GM10266 (cell line): Measurements from ENCODE around the gene KCNE3.

ENCODE experiments used
- DNase-seq: peaks from one replicate; pipeline ENCODE4 v3.0.0; 2012; ENCODE audit errors: extremely low spot score
- TF ChIP-seq, protein P1 (sequence below): IDR thresholded peaks from 2 replicates; pipeline ENCODE4 v1.5.1; 2012; ENCODE audit warnings: mild to moderate bottlenecking, low read depth; ENCODE audit not compliant: control insufficient read depth, insufficient read depth; ENCODE audit errors: missing control alignments

The KCNE3 gene

DNA sequence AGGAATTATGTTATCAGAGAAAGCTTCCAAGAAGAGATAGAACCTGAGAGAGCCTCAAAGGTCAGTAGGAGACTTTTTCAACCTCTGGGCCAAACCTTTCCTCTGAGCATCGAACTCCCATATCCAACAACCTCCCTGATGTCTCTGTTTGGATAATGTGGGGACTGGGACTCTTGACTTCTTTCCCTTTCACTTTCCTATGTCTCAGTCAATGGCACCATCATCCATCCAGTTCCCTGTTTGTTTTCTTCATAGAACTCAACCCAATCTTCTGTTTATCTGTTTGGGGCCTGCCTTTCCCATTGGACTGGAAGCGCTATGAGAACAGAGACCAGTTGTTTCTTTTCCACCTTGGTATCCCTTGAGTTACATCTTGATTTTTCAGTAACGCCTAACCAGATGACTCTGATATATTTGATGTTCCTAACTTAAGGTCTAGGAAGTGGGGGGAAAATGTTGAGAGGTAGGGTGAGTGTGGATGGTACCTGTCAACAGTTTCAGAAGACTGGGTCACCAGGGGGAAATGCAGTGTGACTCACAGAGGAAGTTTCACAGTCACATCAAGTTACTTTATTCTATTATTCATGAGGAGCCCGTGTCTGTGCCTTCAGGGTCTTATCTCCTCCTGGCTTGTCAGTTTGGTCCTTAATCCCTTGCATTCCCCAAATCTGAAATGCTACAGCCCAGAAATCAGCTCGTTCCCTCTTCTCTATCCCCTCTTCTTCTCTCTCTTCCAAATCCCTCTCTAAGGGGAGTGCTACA, 4.5 kb upstream of the KCNE3 start:
- DNase-seq = no peak
- TF ChIP-seq, protein P1, sequence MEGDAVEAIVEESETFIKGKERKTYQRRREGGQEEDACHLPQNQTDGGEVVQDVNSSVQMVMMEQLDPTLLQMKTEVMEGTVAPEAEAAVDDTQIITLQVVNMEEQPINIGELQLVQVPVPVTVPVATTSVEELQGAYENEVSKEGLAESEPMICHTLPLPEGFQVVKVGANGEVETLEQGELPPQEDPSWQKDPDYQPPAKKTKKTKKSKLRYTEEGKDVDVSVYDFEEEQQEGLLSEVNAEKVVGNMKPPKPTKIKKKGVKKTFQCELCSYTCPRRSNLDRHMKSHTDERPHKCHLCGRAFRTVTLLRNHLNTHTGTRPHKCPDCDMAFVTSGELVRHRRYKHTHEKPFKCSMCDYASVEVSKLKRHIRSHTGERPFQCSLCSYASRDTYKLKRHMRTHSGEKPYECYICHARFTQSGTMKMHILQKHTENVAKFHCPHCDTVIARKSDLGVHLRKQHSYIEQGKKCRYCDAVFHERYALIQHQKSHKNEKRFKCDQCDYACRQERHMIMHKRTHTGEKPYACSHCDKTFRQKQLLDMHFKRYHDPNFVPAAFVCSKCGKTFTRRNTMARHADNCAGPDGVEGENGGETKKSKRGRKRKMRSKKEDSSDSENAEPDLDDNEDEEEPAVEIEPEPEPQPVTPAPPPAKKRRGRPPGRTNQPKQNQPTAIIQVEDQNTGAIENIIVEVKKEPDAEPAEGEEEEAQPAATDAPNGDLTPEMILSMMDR = no peak

DNA sequence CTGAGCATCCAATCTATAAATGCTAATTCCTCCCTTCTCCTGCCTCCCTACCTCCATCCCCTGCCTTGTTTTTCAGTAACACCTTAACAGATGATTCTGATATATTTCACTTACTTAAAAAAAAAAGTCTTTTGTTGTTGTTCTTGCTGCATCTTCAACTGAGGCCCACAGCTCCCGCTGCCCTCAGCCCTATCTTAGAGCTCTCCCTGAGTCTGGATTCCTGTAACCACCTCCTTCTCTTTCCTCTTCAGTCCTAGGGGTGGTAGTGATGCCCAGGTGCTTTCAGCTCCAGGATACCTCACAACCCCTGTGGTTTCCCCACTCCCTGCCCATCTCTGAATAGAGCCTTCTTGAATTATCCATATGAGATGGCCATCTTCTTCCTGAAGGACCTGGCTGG, 3.7 kb upstream of the KCNE3 start:
- TF ChIP-seq, protein P1 = no peak
- DNase-seq = no peak

DNA sequence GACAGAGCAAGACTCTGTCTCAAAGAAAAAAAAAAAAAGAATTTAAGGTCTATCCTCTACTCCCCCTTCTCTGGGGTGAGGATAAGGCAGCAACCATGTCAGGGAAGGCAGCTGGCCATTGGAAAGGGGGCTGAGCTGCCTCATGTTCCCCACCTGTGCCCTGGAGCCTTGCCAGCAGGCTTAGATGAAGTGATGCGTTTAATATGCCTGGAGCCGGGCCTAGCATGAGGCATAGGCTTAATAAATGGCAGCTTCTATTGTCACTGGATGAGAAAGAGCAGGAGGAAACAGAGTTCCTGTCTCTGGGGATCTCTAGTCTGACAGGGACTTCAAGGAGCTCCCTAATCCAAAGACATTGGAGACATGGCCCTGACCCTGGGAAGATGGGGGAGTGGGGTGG, 3.2 kb upstream of the KCNE3 start:
- TF ChIP-seq, protein P1 = no peak
- DNase-seq = no peak

DNA sequence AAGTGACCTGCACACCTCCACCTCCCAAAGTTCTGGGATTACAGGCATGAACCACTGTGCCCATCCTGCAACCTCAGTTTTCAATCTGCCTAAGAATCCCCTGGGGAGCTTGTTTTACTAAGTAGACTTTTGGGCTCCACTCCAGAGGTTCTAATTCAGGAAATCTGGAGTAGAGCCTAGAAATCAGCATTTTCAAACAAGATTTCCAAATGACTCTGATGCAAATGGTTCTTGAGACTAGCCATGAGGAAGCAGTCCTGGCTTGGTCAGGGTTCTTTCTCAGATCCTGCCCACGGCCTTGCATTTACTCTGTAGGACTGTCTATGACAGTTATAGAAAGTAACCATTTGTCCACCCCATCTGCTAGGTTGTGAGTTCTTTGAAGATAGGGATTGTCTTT, 1.6 kb upstream of the KCNE3 start:
- DNase-seq = no peak
- TF ChIP-seq, protein P1 = no peak

DNA sequence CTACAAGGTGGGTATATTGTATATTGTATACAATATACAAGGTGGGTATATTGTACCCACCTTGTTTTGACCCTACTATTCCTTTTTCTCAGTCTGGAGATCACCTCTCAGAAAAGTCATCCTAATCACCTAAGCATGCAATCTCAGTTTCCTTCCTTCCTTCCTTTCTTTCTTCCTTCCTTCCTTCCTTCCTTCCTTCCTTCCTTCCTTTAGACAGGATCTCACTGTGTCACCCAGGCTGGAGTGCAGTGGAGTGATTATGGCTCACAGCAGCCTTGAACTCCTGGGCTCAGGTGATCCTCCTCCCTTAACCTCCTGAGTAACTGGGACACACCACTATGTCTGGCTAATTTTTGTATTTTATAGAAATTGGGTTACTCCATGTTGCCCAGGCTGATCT, 1.2 kb upstream of the KCNE3 start:
- DNase-seq = no peak
- TF ChIP-seq, protein P1 = no peak

DNA sequence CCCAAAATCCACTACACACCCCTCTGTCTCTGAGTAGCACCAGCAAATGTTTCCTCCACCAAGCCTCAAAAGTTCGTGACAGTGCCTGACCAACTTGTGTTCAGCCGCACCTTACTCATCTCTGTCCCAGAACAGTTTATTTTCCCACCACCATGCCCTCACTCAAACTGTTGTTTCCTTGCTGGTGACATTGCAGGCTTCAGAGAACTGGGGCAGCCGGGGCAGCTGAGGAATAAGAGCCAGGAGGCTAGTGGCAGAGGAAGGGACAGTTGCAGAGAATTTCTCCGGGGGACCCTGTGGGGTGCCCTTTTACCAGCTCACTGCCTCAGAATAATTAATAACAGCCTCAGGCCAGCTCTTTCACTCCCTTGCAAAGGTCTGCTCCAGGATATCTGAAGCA, 709 bp upstream of the KCNE3 start:
- DNase-seq = no peak
- TF ChIP-seq, protein P1 = no peak

- TF ChIP-seq, protein P1 = no peak
- no peak for DNase-seq
Observed at GRCh38 chr11:74465291-74465708, 2.0 kb downstream of the KCNE3 start.
